Measurements from ENCODE around the gene ADPRM. TPM values are rescaled to one million over a fixed set of nuclear protein-coding genes. Genes with fewer than 3 reads are reported as not detected.

The ADPRM gene
- polyA plus RNA-seq, 1 donor (not counting 4 experiments of a cell fraction or from before 2014, with no cell fraction given) = 15.0 TPM

DNA sequence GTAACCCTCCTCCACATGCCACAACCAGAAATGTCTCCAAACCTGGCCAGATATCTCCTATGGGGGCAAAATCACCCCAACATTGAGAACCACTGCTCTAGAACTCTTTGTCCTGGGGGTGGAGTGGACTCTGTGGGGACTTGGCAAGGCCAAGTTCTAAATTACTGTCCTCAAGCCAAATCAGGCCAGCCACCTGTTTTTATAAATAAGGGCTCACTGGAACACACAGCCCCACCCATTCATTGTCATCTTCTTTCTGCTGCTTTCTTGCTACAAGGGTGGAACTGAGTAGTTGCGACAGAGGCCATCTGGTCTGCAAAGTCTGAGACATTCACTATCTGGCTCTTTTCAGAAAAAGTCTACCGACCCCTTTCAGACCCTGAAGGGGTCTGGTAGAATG lies 59.2 kb downstream of the ADPRM start:
- Histone ChIP-seq H2AFZ (ENCODE audit: control insufficient read depth, low read length) (no peak overlapping the region), H3K27ac (ENCODE audit: control insufficient read depth, insufficient read depth, low read length) (no peak overlapping the region), H3K9me3 (ENCODE audit: control insufficient read depth, low read depth, low read length) (no peaks in the 10 kb centered on the region), H3K79me2 (ENCODE audit: control insufficient read depth, insufficient read depth, low read length) (no peaks in the 10 kb centered on the region), H3K4me3 (ENCODE audit: control insufficient read depth in 2 of 3, extremely low read depth in 1 of 3, insufficient read depth in 2 of 3, low read depth in 1 of 3, low read length in 3 of 3) (no peak overlapping the region), H3K27me3 (ENCODE audit: control insufficient read depth, extremely low read depth, insufficient read depth, low read length) (no peaks in the 10 kb centered on the region), H3K36me3 (ENCODE audit: control insufficient read depth in 2 of 2, extremely low read depth in 1 of 2, insufficient read depth in 2 of 2, low read length in 2 of 2) (no peaks in the 10 kb centered on the region), H3K9me1 (ENCODE audit: control insufficient read depth, extremely low read depth, insufficient read depth, low read length) (no peaks in the 10 kb centered on the region), H3K4me1 (ENCODE audit: control insufficient read depth, extremely low read depth, insufficient read depth, low read length) (no peaks in the 10 kb centered on the region), H3K9ac (ENCODE audit: control insufficient read depth, extremely low read depth, insufficient read depth, low read length) (no peak overlapping the region), H4K20me1 (ENCODE audit: control insufficient read depth, extremely low read depth, insufficient read depth, low read length) (no peaks in the 10 kb centered on the region), H3K4me2 (ENCODE audit: control insufficient read depth, extremely low read depth, insufficient read depth, low read depth, low read length) (no peak overlapping the region)
- DNase-seq (ENCODE audit: low read depth, low spot score) (no peak), FAIRE-seq (no peak)
- TF ChIP-seq, protein P1, sequence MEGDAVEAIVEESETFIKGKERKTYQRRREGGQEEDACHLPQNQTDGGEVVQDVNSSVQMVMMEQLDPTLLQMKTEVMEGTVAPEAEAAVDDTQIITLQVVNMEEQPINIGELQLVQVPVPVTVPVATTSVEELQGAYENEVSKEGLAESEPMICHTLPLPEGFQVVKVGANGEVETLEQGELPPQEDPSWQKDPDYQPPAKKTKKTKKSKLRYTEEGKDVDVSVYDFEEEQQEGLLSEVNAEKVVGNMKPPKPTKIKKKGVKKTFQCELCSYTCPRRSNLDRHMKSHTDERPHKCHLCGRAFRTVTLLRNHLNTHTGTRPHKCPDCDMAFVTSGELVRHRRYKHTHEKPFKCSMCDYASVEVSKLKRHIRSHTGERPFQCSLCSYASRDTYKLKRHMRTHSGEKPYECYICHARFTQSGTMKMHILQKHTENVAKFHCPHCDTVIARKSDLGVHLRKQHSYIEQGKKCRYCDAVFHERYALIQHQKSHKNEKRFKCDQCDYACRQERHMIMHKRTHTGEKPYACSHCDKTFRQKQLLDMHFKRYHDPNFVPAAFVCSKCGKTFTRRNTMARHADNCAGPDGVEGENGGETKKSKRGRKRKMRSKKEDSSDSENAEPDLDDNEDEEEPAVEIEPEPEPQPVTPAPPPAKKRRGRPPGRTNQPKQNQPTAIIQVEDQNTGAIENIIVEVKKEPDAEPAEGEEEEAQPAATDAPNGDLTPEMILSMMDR (optimal IDR thresholded peaks at IDR 0.05 in 1 of 3, IDR thresholded peaks at IDR 0.05 in 1 of 3, conservative IDR thresholded peaks at IDR 0.05 in 1 of 3; ENCODE audit: extremely low read depth in 1 of 3, insufficient read depth in 2 of 3, low read length in 3 of 3) = no peak
- no peak for TF ChIP-seq EZH2 (IDR thresholded peaks at IDR 0.05; ENCODE audit: low read length)
- dilution Hi-C loops (cut with MboI; ENCODE audit: extremely low pct_ligation_motif_present, low sequenced_read_pairs) = no loop called here

DNA sequence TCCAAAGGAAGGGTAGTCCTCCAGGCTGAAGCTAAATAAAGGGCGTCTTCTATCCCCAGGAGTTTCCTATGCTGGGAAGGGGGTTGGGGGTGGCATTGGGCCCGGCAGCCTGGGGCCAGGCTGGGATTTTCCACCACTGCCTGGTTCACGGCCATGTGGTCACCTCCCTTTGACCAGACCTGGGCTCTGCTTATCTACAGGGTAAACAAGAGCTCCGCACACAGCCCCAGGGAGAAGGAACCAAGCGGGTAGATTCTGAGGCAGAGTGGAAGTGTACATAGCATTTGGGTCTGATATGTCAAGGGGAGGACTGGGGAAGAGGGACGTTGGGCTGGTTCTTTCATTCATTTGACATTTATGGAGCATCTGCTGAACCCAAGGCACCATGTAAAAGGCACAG lies 59.7 kb downstream of the ADPRM start:
- DNase-seq (ENCODE audit: low read depth, low spot score) = no peak
- Histone ChIP-seq H3K4me2 (ENCODE audit: control insufficient read depth, extremely low read depth, insufficient read depth, low read depth, low read length) (no peak overlapping the region), H3K9ac (ENCODE audit: control insufficient read depth, extremely low read depth, insufficient read depth, low read length) (no peak overlapping the region), H3K79me2 (ENCODE audit: control insufficient read depth, insufficient read depth, low read length) (no peaks in the 10 kb centered on the region), H4K20me1 (ENCODE audit: control insufficient read depth, extremely low read depth, insufficient read depth, low read length) (no peaks in the 10 kb centered on the region), H3K4me1 (ENCODE audit: control insufficient read depth, extremely low read depth, insufficient read depth, low read length) (no peaks in the 10 kb centered on the region), H3K9me3 (ENCODE audit: control insufficient read depth, low read depth, low read length) (no peaks in the 10 kb centered on the region), H2AFZ (ENCODE audit: control insufficient read depth, low read length) (no peak overlapping the region), H3K36me3 (ENCODE audit: control insufficient read depth in 2 of 2, extremely low read depth in 1 of 2, insufficient read depth in 2 of 2, low read length in 2 of 2) (no peaks in the 10 kb centered on the region), H3K4me3 (ENCODE audit: control insufficient read depth in 2 of 3, extremely low read depth in 1 of 3, insufficient read depth in 2 of 3, low read depth in 1 of 3, low read length in 3 of 3) (no peak overlapping the region), H3K9me1 (ENCODE audit: control insufficient read depth, extremely low read depth, insufficient read depth, low read length) (no peaks in the 10 kb centered on the region), H3K27me3 (ENCODE audit: control insufficient read depth, extremely low read depth, insufficient read depth, low read length) (no peaks in the 10 kb centered on the region), H3K27ac (ENCODE audit: control insufficient read depth, insufficient read depth, low read length) (no peak overlapping the region)
- no peak for FAIRE-seq
- dilution Hi-C loops (cut with MboI; ENCODE audit: extremely low pct_ligation_motif_present, low sequenced_read_pairs) = no loop called here
- TF ChIP-seq EZH2 (IDR thresholded peaks at IDR 0.05; ENCODE audit: low read length) = no peak
- TF ChIP-seq, protein P1 (optimal IDR thresholded peaks at IDR 0.05 in 1 of 3, IDR thresholded peaks at IDR 0.05 in 1 of 3, conservative IDR thresholded peaks at IDR 0.05 in 1 of 3; ENCODE audit: extremely low read depth in 1 of 3, insufficient read depth in 2 of 3, low read length in 3 of 3) = no peak
